Right lobe of liver (tissue), 6 donors: ENCODE results near the gene NLGN1. TPM values are rescaled to one million over a fixed set of nuclear protein-coding genes. Genes with fewer than 3 reads are reported as not detected.

Experiments used
- ATAC-seq, 4 donors: fragments of 200-7000 bp; cut with Tn5 transposase; one replicate each; pipeline ENCODE4 v1.9.1; 2020; ENCODE audit warnings: mild to moderate bottlenecking in 4 of 4, moderate library complexity in 4 of 4
- DNase-seq, 3 donors: peaks; one replicate each; pipeline ENCODE4 v3.0.0-alpha.2; 2020
- H3K27ac ChIP-seq, 3 donors: fragments of 200-600 bp; one replicate each; pipeline ENCODE4 v1.8.0; 2022
- H3K27me3 ChIP-seq, 2 donors: fragments of 200-600 bp; one replicate each; pipeline ENCODE4 v1.8.0; 2022
- H3K36me3 ChIP-seq, 4 donors: fragments of 200-600 bp; sonication (generic) in 1 of 4; one replicate each; pipeline versions ENCODE4 v1.5.1 to v1.8.0; 2017 to 2022; ENCODE audit warnings: control low read depth in 1 of 4
- H3K4me1 ChIP-seq, 4 donors: fragments of 200-600 bp; sonication (generic) in 1 of 4; one replicate each; pipeline versions ENCODE4 v1.5.1 to v1.8.0; 2017 to 2022; ENCODE audit warnings: control low read depth in 1 of 4
- H3K4me3 ChIP-seq, 3 donors: fragments of 200-600 bp; one replicate each; pipeline ENCODE4 v1.8.0; 2022
- H3K9me3 ChIP-seq, 4 donors: fragments of 200-600 bp; sonication (generic) in 1 of 4; one replicate each; pipeline versions ENCODE4 v1.5.1 to v1.8.0; 2017 to 2022; ENCODE audit warnings: control low read depth in 1 of 4
- CTCF ChIP-seq, 4 donors: fragments of 200-600 bp in 3 of 4; fragments of 450-650 bp in 1 of 4; IDR thresholded peaks; one replicate each; pipeline versions ENCODE4 v1.5.1 to v1.8.0; 2016 to 2022; ENCODE audit warnings: antibody characterized with exemption in 4 of 4, mild to moderate bottlenecking in 2 of 4
- POLR2A ChIP-seq: fragments of 450-650 bp; IDR thresholded peaks from one replicate; pipeline ENCODE4 v1.6.1; 2017; ENCODE audit warnings: antibody characterized with exemption, mild to moderate bottlenecking
- WGBS: methylation state at CpG from one replicate; pipeline ENCODE4 v1.1.6; 2018; ENCODE audit warnings: low coverage, low lambda C conversion rate; ENCODE audit not compliant: insufficient coverage; ENCODE audit errors: missing lambda C conversion rate; 5-methylcytosine and 5-hydroxymethylcytosine counted together
- intact Hi-C, 2 donors: fragments of 100-400 bp; cut with DNase I; formaldehyde crosslinking; loops; one replicate each; pipeline versions ENCODE4 v1.11.2 to v1.14.1; 2022
- total RNA-seq, 6 experiments: library from RNA; depleted of rRNA in 2 of 6; stranded (reverse); fragments of >200 nt in 2 of 6; fragmentation: NEBNext Ultra II Directional in 3 of 6; extraction: Animal tissue kit (Norgen Biotek cat#: 25700) in 3 of 6; gene quantifications; one replicate each; pipeline versions ENCODE4 v1.1.0 to v1.2.4, GENCODE V29; 2016 to 2023
- donor health status: DM: no; HTN: yes; CAD: no.
- donor health status: DM: no; HTN: no; CAD: no.
- donor health status: DM: no; HTN: no; CAD: no.
- donor health status: DM: no; HTN: yes; CAD: no.
- donor health status: DM: no; HTN: yes; CAD: no.

Gene NLGN1
- total RNA-seq, 6 experiments from 2014 or later, result 0.02 to 0.12 TPM; not detected in 4

GRCh38 chr3:173663696-173664111, 266.2 kb downstream of the NLGN1 start:
- Histone ChIP-seq H3K4me3 (no peak overlapping the region), H3K4me1 (no peaks in the 10 kb centered on the region), H3K27me3 (no peaks in the 10 kb centered on the region), H3K36me3 (no peaks in the 10 kb centered on the region), H3K27ac (no peak overlapping the region), H3K9me3 (no peaks in the 10 kb centered on the region)
- intact Hi-C loops, result no loop called here
- DNase-seq (no peak), ATAC-seq (no peak)
- no peak for TF ChIP-seq POLR2A
- 5% methylated on average over 1 of the region's 1 CpG for WGBS

GRCh38 chr3:173676094-173676493, 278.6 kb downstream of the NLGN1 start:
- intact Hi-C loops, result no loop called here
- WGBS, result 17% methylated on average over 1 of the region's 1 CpG
- DNase-seq (no peak), ATAC-seq (no peak)
- Histone ChIP-seq H3K27ac (no peak overlapping the region), H3K9me3 (no peaks in the 10 kb centered on the region), H3K36me3 (no peaks in the 10 kb centered on the region), H3K4me1 (no peaks in the 10 kb centered on the region), H3K4me3 (no peak overlapping the region), H3K27me3 (no peaks in the 10 kb centered on the region)
- TF ChIP-seq CTCF (IDR thresholded peaks at IDR 0.05) (no peak), POLR2A (no peak)

GRCh38 chr3:173681188-173681678, 283.7 kb downstream of the NLGN1 start:
- Histone ChIP-seq H3K4me1 (no peaks in the 10 kb centered on the region), H3K4me3 (no peak overlapping the region), H3K27ac (no peak overlapping the region), H3K9me3 (no peaks in the 10 kb centered on the region), H3K36me3 (no peaks in the 10 kb centered on the region), H3K27me3 (no peaks in the 10 kb centered on the region)
- DNase-seq (no peak), ATAC-seq (no peak)
- no peak for TF ChIP-seq POLR2A
- TF ChIP-seq CTCF (IDR thresholded peaks at IDR 0.05), result no peak
- intact Hi-C loops, result no loop called here
- 72% methylated on average over 1 of the region's 1 CpG for WGBS

GRCh38 chr3:173685456-173685855, 287.9 kb downstream of the NLGN1 start:
- WGBS, result 34% methylated on average over 2 of the region's 2 CpGs
- TF ChIP-seq POLR2A (no peak), CTCF (IDR thresholded peaks at IDR 0.05) (no peak)
- DNase-seq (no peak), ATAC-seq (no peak)
- no peak overlapping the region for H3K4me3 ChIP-seq
- no peaks in the 10 kb centered on the region for H3K27me3 ChIP-seq
- no peak overlapping the region for H3K27ac ChIP-seq
- no peaks in the 10 kb centered on the region for H3K36me3 ChIP-seq
- no peaks in the 10 kb centered on the region for H3K4me1 ChIP-seq
- no peaks in the 10 kb centered on the region for H3K9me3 ChIP-seq
- intact Hi-C loops, result no loop called here

GRCh38 chr3:173688216-173688842, 290.8 kb downstream of the NLGN1 start:
- no peak for ATAC-seq
- H3K4me1 ChIP-seq, result no peaks in the 10 kb centered on the region
- H3K27ac ChIP-seq, result no peak overlapping the region
- no peaks in the 10 kb centered on the region for H3K36me3 ChIP-seq
- no peaks in the 10 kb centered on the region for H3K27me3 ChIP-seq
- no peaks in the 10 kb centered on the region for H3K9me3 ChIP-seq
- DNase-seq, result no peak
- intact Hi-C loops, result no loop called here
- H3K4me3 ChIP-seq, result no peak overlapping the region
- TF ChIP-seq CTCF (IDR thresholded peaks at IDR 0.05) (no peak), POLR2A (no peak)
- 57% methylated on average over 4 of the region's 4 CpGs for WGBS
